GM12875 (cell line): ENCODE measurements around the gene NUDT7.

Experiments used
- H3K4me3 ChIP-seq: one replicate; pipeline ENCODE4 v1.5.1; 2011; ENCODE audit warnings: low read depth, low read length, control low read depth
- CTCF ChIP-seq: IDR thresholded peaks from 2 replicates; pipeline ENCODE4 v1.5.1; 2011; ENCODE audit warnings: low read depth, mild to moderate bottlenecking, control low read depth, inconsistent platforms, low read length, moderate library complexity, borderline replicate concordance; ENCODE audit not compliant: insufficient read depth

NUDT7 gene

GRCh38 chr16:77680496-77680895 is 41.8 kb upstream of the NUDT7 start:
- H3K4me3 ChIP-seq: no peak overlapping the region
- no peak for TF ChIP-seq CTCF

DNA sequence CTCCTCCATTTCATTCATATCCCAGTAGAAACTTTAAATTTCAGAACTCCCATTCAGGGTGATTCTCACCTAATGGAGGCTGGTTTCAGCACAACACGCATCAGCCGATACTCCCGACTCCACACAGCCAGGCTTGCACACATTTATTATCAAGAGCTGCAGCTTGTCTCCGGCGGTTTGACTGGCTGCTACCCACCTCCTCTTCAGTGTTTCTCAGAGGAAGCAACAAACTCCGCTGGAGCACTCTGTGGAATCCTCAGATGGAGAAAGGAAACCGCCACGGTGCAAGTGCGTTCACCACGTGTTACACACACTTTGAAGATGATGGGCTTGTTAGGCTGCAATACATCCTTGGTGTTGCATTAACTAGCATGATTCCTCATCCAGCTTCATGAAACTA is 39.7 kb upstream of the NUDT7 start:
- no peak for TF ChIP-seq CTCF
- no peak overlapping the region for H3K4me3 ChIP-seq

GRCh38 chr16:77683397-77684180 is 38.7 kb upstream of the NUDT7 start:
- no peak overlapping the region for H3K4me3 ChIP-seq
- TF ChIP-seq CTCF: no peak

DNA sequence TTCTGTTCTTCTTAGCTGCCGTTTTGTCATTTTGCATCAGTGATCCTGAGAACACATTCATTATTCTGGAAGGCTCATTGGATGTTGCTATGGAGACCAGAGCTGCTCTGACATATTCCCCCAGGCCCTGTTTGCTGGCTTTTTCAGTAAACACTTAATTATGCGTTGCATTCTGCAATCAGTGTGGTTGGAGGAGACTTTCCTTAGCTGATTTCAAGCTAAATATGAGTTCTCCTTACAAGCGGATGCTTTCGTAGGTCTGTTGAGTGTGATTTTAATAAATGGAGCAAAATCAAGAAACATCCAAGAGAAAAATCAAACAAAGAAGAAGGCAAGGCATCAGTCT is 38.2 kb upstream of the NUDT7 start:
- TF ChIP-seq CTCF: no peak
- H3K4me3 ChIP-seq: no peak overlapping the region

GRCh38 chr16:77686385-77686784 is 35.9 kb upstream of the NUDT7 start:
- no peak for TF ChIP-seq CTCF
- H3K4me3 ChIP-seq: no peak overlapping the region

DNA sequence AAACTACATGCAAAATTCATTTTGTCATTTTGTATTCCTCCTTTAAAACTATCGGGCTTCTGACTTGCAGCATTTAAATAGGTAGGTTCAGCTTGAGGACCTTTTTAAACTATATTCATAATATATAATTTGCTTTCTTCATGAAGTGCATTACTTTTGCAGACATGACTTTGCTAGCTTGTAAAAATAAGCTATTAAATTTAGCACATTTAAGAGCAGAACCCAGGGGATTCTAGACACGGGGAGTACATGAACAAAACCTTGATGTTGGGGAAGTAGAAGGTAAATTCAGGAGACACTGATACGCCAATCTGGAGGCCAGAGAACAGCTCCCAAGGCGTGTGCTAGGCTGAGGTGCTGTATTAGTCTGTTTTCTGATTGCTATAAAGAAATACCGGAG is 32.3 kb upstream of the NUDT7 start:
- H3K4me3 ChIP-seq: no peak overlapping the region
- no peak for TF ChIP-seq CTCF

GRCh38 chr16:77690416-77690815 is 31.9 kb upstream of the NUDT7 start:
- H3K4me3 ChIP-seq: no peak overlapping the region
- TF ChIP-seq CTCF: no peak
